ENCODE data around the gene IDI1. TPM values are rescaled to one million over a fixed set of nuclear protein-coding genes. Genes with fewer than 3 reads are reported as not detected.

IDI1 gene
- total RNA-seq, 4 donors from 2014 or later = 30.7 to 87.5 (median 59.9) TPM

GRCh38 chr10:1009071-1009494 lies 39.8 kb downstream of the IDI1 start:
- peaks cover 54 to 100% (median 73%) of the 10 kb centered on the region in 3 donors for H3K36me3 ChIP-seq
- no peak overlapping the region for H3K4me3 ChIP-seq
- intact Hi-C loops (cut with DNase I) = no loop called here
- no peaks in the 10 kb centered on the region for H3K27me3 ChIP-seq
- WGBS, 2 donors = 77 to 100% methylated on average over 2 to 3 of the region's 9 CpGs
- no peak for TF ChIP-seq POLR2A (IDR thresholded peaks at IDR 0.05)
- TF ChIP-seq, protein P1, sequence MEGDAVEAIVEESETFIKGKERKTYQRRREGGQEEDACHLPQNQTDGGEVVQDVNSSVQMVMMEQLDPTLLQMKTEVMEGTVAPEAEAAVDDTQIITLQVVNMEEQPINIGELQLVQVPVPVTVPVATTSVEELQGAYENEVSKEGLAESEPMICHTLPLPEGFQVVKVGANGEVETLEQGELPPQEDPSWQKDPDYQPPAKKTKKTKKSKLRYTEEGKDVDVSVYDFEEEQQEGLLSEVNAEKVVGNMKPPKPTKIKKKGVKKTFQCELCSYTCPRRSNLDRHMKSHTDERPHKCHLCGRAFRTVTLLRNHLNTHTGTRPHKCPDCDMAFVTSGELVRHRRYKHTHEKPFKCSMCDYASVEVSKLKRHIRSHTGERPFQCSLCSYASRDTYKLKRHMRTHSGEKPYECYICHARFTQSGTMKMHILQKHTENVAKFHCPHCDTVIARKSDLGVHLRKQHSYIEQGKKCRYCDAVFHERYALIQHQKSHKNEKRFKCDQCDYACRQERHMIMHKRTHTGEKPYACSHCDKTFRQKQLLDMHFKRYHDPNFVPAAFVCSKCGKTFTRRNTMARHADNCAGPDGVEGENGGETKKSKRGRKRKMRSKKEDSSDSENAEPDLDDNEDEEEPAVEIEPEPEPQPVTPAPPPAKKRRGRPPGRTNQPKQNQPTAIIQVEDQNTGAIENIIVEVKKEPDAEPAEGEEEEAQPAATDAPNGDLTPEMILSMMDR (IDR thresholded peaks at IDR 0.05) = no peak
- DNase-seq = no peak
- H3K4me1 ChIP-seq = no peaks in the 10 kb centered on the region
- no peaks in the 10 kb centered on the region for H3K9me3 ChIP-seq
- no peak overlapping the region for H3K27ac ChIP-seq

DNA sequence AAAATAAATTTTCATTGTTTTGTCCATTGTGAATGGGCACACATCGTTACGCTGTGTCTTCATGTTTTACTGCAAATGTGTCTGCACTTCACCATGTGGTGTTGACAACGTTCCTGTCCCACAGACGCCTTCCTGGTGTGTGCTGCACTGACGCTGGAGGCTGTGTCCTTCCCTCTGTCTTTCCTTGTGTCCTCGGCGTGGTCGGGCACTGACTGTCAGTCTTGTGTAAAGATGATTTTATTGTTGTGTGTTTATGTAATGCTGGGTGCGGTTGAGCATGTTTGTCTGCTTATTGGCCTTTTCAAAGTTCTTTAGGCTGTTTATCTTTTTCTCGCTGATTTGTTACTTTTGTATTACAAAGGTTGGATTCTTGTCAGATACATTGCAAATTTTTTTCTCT lies 41.3 kb downstream of the IDI1 start:
- TF ChIP-seq, protein P1 (IDR thresholded peaks at IDR 0.05) = no peak
- no peak for TF ChIP-seq POLR2A (IDR thresholded peaks at IDR 0.05)
- Histone ChIP-seq H3K4me1 (no peaks in the 10 kb centered on the region), H3K27me3 (no peaks in the 10 kb centered on the region), H3K9me3 (peaks cover 0 to 5% (median 4%) of the 10 kb centered on the region in 3 donors), H3K27ac (no peak overlapping the region), H3K36me3 (peaks cover 56 to 100% (median 72%) of the 10 kb centered on the region in 3 donors), H3K4me3 (no peak overlapping the region)
- DNase-seq = no peak
- intact Hi-C loops (cut with DNase I) = no loop called here
- WGBS, 2 donors = 83 to 90% methylated on average over 10 of the region's 10 CpGs

DNA sequence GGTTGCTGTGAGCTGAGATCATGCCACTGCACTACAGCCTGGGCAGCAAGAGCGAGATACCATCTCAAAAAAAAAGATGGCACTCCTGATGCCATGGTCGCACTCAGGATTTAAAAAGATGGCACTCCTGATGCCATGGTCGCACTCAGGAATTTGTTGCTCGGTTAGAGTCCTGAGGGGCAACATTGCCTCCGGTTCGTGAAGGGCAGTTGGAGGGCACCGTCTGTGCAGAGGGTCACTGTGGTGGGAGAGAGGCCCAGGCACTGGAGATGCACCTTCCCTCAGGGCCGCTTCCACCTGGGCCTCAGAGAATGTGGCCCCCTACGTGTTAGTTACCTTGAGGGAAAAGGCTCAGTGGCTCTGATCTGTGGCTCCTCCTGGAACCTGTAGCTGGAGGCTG lies 42.3 kb downstream of the IDI1 start:
- no peaks in the 10 kb centered on the region for H3K27me3 ChIP-seq
- no peak for TF ChIP-seq POLR2A (IDR thresholded peaks at IDR 0.05)
- TF ChIP-seq, protein P1 (IDR thresholded peaks at IDR 0.05) = no peak
- no peaks in the 10 kb centered on the region for H3K4me1 ChIP-seq
- H3K9me3 ChIP-seq = peaks cover 0 to 15% (median 10%) of the 10 kb centered on the region in 3 donors
- peaks cover 46 to 100% (median 66%) of the 10 kb centered on the region in 3 donors for H3K36me3 ChIP-seq
- H3K4me3 ChIP-seq = no peak overlapping the region
- WGBS, 2 donors = 95% methylated on average over 9 of the region's 9 CpGs
- no peak overlapping the region for H3K27ac ChIP-seq
- no peak for DNase-seq
- intact Hi-C loops (cut with DNase I) = no loop called here

DNA sequence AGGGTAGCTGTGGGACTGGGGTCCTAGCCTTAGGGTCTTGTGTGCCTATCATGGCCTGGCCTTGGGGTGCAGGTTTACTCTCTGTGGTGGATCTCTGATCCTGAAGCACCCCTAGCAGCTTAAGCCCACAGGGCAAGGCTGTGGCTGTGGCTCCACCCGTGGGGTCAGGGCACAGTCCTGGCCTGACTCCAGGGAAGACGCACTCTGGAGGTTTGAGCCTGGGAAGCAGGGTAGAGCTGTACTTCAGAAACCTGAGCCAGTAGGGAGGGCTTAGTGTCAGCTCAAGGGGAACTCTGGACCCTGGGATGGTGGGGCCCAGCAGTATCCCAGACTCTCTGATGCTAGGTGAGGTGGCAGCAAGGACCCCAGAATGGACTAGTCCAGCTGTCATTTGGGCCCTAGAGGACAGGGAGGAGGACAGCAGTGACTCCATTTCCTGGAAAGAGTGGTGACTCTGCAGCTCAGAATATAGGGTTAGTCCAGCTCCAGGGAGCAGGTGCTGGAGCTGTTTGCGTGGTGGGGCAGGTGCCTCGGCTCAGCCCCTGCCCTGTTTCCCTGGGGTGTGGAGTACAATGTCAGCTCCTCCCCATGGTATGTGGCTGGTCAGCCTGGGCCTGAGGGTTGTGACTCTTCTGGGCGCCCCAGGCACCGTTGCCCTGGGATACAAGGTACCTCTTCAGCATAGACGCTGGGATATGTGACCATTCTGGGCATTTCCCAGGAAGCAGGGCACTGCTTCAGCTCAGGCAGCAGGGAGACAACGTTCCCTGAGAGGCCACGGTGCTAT lies 44.8 kb downstream of the IDI1 start:
- H3K9me3 ChIP-seq = peaks cover 0 to 17% (median 10%) of the 10 kb centered on the region in 3 donors
- intact Hi-C loops (cut with DNase I) = no loop called here
- peaks cover 40 to 100% (median 72%) of the 10 kb centered on the region in 3 donors for H3K36me3 ChIP-seq
- H3K4me1 ChIP-seq = no peaks in the 10 kb centered on the region
- DNase-seq = no peak
- H3K27me3 ChIP-seq = no peaks in the 10 kb centered on the region
- 90% methylated on average over 2 of the region's 9 CpGs for whole genome bisulfite sequencing, 2 donors
- no peak overlapping the region for H3K27ac ChIP-seq
- no peak for TF ChIP-seq POLR2A (IDR thresholded peaks at IDR 0.05)
- TF ChIP-seq, protein P1 (IDR thresholded peaks at IDR 0.05) = no peak
- H3K4me3 ChIP-seq = no peak overlapping the region

DNA sequence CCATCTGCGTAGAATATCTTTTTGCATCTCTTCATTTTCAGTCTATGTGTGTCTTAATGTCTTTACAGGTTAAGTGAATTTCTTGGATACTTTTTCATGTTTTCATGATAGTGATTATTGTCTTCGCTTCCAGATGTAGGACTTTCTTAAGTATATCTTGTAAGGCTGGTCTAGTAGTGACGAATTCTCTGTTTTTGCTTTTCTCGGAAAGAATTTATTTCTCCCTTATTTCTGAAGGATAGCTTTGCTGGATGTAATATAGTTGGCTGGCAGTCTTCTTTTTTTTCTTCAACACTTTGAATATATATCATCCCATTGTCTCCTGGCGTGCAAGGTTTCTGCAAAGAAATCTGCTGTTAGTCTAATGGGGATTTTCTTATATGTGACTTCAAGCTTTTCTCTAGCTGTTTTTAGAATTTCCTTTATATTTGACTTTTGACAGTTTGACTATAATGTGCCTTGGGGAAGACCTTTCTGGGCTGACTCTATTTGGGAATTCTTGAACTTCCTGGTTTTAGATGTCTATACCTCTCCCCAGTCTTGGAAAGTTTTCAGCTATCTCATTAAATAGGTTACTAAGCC lies 46.4 kb downstream of the IDI1 start:
- H3K27ac ChIP-seq = no peak overlapping the region
- peaks cover 0 to 17% (median 10%) of the 10 kb centered on the region in 3 donors for H3K9me3 ChIP-seq
- no peaks in the 10 kb centered on the region for H3K4me1 ChIP-seq
- intact Hi-C loops (cut with DNase I) = no loop called here
- H3K36me3 ChIP-seq = peaks cover 42 to 100% (median 82%) of the 10 kb centered on the region in 3 donors
- no peak overlapping the region for H3K4me3 ChIP-seq
- WGBS, 2 donors = 98% methylated on average over 5 of the region's 5 CpGs
- no peaks in the 10 kb centered on the region for H3K27me3 ChIP-seq
- TF ChIP-seq, protein P1 (IDR thresholded peaks at IDR 0.05) = no peak
- TF ChIP-seq POLR2A (IDR thresholded peaks at IDR 0.05) = no peak
- no peak for DNase-seq
